ENCODE results near the gene TANC2.

Gene TANC2

DNA sequence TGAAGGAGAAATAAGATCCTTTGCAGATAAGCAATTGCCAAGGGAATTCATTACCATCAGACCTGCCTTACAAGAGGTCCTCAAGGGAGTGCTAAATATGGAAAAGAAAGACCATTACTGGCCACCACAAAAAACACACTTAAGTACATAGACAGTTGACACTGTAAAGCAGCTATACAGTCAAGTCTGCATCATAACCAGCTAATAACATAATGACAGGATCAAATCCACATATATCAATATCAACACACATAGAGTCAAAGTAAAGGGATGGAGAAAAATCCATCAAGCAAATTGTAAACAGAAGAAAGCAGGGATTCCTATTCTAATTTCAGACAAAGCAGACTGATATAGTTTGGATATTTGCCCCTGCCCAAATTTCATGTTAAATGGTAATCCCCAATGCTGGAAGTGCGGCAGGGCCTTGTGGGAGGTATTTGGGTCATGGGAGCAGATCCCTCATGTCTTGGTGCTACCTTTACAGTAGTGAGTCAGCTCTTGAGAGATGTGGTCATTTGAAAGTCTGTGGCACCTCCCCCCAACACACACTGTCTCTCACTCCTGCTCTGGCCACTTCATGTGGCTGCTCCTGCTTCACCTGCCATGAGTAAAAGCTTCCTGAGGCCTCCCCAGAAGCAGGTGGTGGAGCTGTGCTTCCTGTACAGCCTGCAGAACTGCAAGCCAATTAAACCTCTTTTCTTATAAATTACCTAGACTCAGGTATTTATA, 32.8 kb downstream of the TANC2 start:
- FAIRE-seq (no peak), DNase-seq (ENCODE audit: insufficient read length, low spot score) (no peak)

DNA sequence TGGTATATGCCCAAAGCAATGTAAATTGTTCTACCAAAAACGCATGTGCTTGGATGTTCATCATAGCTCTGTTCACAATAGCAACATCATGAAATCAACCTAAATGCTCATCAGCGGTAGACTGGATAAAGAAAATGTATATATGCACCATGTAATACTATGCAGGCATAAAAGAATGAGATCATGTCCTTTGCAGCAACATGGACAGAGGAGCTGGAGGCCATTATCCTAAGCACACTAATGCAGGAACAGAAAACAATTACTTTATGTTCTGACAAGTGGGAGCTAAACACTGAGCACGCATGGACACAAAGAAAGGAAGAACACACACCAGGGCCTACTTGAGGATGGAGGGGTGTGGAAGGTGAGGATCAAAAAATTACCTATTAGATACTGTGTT, 33.7 kb downstream of the TANC2 start:
- no peak for FAIRE-seq
- no peak for DNase-seq (ENCODE audit: insufficient read length, low spot score)

DNA sequence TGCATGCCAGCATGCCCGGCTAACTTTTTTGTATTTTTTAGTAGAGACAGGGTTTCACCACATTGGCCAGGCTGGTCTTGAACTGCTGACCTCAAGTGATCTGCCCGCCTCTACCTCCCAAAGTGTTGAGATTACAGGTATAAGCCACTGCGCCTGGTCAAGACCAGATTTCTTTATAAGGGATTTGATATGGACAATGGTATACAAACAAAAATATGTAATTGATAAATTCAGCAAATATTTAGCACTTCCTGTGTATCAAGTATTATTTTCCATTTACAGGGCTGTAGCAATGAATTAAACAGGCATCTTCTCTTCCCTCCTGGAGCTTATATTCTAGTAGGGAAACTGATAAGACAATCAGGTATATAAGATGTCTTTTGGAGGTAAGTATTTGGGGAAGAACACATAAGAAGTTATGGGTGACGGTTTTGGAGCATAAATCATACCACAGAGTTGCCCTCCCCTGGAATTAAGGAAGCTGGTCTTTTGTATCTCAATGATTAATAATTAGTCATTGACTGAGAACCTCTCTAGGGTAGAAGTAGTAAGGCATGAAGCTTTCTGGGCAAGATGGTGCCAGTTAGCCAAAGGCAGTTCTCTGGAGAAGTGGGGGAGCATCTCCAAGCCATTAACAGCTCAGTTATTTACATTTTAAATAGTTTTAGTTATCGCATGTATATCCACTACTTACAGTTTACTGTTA, 35.8 kb downstream of the TANC2 start:
- DNase-seq (ENCODE audit: insufficient read length, low spot score) (no peak), FAIRE-seq (no peak)

DNA sequence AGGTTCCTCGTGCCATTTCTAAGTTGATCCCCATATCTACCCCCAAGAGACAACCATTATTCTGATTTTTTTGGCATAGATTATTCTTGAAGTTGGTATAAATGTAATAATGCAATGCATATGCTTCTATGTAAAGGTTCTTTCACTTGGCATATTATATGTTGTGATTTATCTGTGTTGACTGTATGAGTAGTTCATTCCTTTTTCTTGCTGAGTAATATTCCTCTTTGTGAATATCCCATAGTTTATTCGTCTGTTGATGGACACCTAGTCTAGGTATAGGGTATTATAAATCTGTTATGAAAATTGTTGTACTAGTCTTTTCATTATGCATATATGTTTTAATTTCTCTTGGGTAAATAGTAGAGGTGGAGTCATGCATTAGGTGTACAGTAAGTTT, 36.6 kb downstream of the TANC2 start:
- DNase-seq (ENCODE audit: insufficient read length, low spot score), result no peak
- FAIRE-seq, result no peak

DNA sequence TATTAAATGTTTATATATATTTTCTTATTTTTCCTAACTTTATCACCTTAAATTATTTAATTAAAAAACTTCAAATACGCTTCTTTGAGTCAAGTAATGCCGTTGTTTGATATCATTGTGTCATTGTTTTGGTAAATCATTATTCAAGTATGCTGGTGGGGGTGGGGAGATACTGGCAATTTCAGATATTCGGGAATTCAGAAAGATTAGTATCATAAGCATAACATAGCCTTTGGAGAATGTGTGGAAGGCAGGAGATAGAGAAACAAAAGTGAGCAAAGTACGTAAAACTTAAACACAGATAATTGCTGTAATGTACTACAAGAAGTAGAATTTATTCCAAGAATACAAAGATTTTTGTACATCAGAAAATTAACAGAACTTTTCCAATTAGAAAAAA, 49.8 kb downstream of the TANC2 start:
- FAIRE-seq (no peak), DNase-seq (ENCODE audit: insufficient read length, low spot score) (no peak)

All from HTR-8/SVneo (cell line).